ENCODE results near the gene FAM168A. TPM values are rescaled to one million over a fixed set of nuclear protein-coding genes. Genes with fewer than 3 reads are reported as not detected.

Gene FAM168A
- total and polyA plus RNA-seq, 2 donors from 2014 or later = 8.9 to 38.1 TPM

DNA sequence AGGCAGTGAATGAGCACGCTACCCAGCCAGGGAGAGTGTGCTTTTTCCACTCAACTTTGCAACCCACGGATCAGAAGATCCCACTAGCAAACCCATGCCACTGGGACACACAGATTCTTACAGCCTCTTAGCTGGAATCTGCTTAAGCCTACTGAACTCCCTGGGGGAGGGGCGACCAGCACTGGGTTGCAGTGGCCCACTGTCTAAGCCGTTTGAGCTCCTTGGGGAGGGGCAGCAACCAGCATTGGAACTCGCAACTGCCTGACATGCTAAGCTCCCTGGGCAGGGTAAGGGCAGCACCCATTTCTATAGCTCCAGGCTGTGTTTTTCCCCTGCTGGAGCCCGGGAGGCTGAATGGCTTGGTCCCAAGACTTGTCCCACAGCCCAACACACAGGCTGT, 99.6 kb downstream of the FAM168A start:
- TF ChIP-seq, protein P1, sequence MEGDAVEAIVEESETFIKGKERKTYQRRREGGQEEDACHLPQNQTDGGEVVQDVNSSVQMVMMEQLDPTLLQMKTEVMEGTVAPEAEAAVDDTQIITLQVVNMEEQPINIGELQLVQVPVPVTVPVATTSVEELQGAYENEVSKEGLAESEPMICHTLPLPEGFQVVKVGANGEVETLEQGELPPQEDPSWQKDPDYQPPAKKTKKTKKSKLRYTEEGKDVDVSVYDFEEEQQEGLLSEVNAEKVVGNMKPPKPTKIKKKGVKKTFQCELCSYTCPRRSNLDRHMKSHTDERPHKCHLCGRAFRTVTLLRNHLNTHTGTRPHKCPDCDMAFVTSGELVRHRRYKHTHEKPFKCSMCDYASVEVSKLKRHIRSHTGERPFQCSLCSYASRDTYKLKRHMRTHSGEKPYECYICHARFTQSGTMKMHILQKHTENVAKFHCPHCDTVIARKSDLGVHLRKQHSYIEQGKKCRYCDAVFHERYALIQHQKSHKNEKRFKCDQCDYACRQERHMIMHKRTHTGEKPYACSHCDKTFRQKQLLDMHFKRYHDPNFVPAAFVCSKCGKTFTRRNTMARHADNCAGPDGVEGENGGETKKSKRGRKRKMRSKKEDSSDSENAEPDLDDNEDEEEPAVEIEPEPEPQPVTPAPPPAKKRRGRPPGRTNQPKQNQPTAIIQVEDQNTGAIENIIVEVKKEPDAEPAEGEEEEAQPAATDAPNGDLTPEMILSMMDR (IDR thresholded peaks at IDR 0.05; ENCODE audit: borderline replicate concordance, extremely low read depth, insufficient read depth) = no peak
- FAIRE-seq (no peak), DNase-seq (no peak)
- Histone ChIP-seq H3K9ac (ENCODE audit: low read length in 3 of 3) (no peak overlapping the region), H3K4me3 (ENCODE audit: low read length in 3 of 3) (no peak overlapping the region), H3K36me3 (ENCODE audit: control insufficient read depth in 2 of 3, insufficient read depth in 3 of 3, low read length in 3 of 3) (no peaks in the 10 kb centered on the region), H3K27me3 (ENCODE audit: control insufficient read depth, insufficient read depth, low read length) (no peaks in the 10 kb centered on the region), H3K9me3 (ENCODE audit: control insufficient read depth in 2 of 3, insufficient read depth in 1 of 3, low read length in 3 of 3) (no peaks in the 10 kb centered on the region), H3K27ac (ENCODE audit: low read depth in 2 of 2, low read length in 2 of 2) (no peak overlapping the region), H3K4me1 (ENCODE audit: control insufficient read depth in 2 of 3, insufficient read depth in 2 of 3, low read depth in 1 of 3, low read length in 3 of 3) (no peaks in the 10 kb centered on the region)
- intact Hi-C loops (cut with DNase I) = no loop called here

DNA sequence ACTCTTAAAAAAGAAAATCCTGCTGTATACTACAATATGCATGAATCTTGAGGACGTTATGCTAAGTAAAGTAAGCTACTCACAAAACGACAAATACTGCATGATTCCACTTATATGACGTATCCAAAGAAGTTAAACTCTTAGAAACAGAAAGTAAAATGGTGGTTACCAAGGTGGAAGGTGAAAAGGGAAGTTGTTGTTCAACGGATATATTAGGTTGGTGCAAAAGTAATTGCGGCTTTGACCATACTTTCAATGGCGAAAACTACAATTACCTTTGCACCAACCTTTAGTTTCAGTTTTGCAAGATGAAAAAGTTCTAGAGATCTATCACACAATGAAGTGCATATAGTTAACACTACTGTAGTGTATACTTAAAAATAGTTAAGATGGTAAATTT, 101.8 kb downstream of the FAM168A start:
- TF ChIP-seq, protein P1 (IDR thresholded peaks at IDR 0.05; ENCODE audit: borderline replicate concordance, extremely low read depth, insufficient read depth) = no peak
- intact Hi-C loops (cut with DNase I) = no loop called here
- no peaks in the 10 kb centered on the region for H3K9me3 ChIP-seq (ENCODE audit: control insufficient read depth in 2 of 3, insufficient read depth in 1 of 3, low read length in 3 of 3)
- H3K4me1 ChIP-seq (ENCODE audit: control insufficient read depth in 2 of 3, insufficient read depth in 2 of 3, low read depth in 1 of 3, low read length in 3 of 3) = no peaks in the 10 kb centered on the region
- no peaks in the 10 kb centered on the region for H3K27me3 ChIP-seq (ENCODE audit: control insufficient read depth, insufficient read depth, low read length)
- FAIRE-seq (no peak), DNase-seq (no peak)
- no peak overlapping the region for H3K4me3 ChIP-seq (ENCODE audit: low read length in 3 of 3)
- H3K36me3 ChIP-seq (ENCODE audit: control insufficient read depth in 2 of 3, insufficient read depth in 3 of 3, low read length in 3 of 3) = no peaks in the 10 kb centered on the region
- H3K27ac ChIP-seq (ENCODE audit: low read depth in 2 of 2, low read length in 2 of 2) = no peak overlapping the region
- no peak overlapping the region for H3K9ac ChIP-seq (ENCODE audit: low read length in 3 of 3)

DNA sequence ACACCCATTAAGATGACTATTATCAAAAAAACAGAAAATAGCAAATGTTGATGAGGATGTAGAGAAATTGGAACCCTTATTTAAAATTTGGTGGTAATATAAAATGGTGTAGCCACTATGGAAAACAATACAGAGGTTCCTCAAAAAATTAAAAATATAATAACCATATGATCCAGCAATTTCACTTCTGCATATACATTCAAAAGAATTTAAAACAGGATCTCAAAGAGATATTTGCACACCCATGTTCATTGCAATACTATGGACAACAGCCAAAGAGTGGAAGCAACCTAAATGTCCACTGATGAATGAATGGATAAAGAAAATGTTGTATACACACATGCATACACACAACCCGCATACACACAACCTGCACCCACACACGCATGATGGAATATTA, 102.2 kb downstream of the FAM168A start:
- Histone ChIP-seq H3K9ac (ENCODE audit: low read length in 3 of 3) (no peak overlapping the region), H3K9me3 (ENCODE audit: control insufficient read depth in 2 of 3, insufficient read depth in 1 of 3, low read length in 3 of 3) (no peaks in the 10 kb centered on the region), H3K4me1 (ENCODE audit: control insufficient read depth in 2 of 3, insufficient read depth in 2 of 3, low read depth in 1 of 3, low read length in 3 of 3) (no peaks in the 10 kb centered on the region), H3K27ac (ENCODE audit: low read depth in 2 of 2, low read length in 2 of 2) (no peak overlapping the region), H3K4me3 (ENCODE audit: low read length in 3 of 3) (no peak overlapping the region), H3K27me3 (ENCODE audit: control insufficient read depth, insufficient read depth, low read length) (no peaks in the 10 kb centered on the region), H3K36me3 (ENCODE audit: control insufficient read depth in 2 of 3, insufficient read depth in 3 of 3, low read length in 3 of 3) (no peaks in the 10 kb centered on the region)
- intact Hi-C loops (cut with DNase I) = no loop called here
- TF ChIP-seq, protein P1 (IDR thresholded peaks at IDR 0.05; ENCODE audit: borderline replicate concordance, extremely low read depth, insufficient read depth) = no peak
- no peak for DNase-seq
- FAIRE-seq = no peak

DNA sequence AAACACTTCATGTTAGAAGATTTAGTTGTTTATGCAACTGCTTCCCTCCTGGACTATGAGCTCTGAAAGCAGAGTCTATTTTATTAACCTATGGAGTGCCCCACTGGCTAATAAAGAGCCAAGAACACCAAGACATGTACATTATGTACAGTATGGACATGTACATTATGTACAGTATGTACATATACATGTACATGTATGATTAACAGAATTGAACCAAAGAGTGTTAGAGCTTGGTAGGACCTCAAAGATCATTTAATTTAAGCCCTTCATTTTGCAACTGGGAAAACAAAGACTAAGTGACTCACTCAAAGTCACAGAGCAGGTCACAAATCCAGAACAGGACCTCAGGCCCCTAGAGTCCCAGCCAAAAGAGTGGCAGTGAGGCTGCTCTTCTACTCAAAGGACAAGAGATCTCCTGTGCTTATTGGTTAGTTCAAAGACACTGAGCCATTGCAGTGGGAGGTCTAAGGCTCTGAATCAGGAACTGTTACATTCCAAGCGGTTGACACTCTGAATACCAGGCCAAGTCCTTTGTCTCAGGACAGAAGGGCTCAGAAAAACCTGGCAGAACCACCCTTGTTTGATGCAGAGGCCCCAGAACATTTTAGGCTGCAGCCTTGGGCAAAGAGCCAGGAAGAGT, 103.8 kb downstream of the FAM168A start:
- Histone ChIP-seq H3K9me3 (ENCODE audit: control insufficient read depth in 2 of 3, insufficient read depth in 1 of 3, low read length in 3 of 3) (no peaks in the 10 kb centered on the region), H3K4me1 (ENCODE audit: control insufficient read depth in 2 of 3, insufficient read depth in 2 of 3, low read depth in 1 of 3, low read length in 3 of 3) (no peaks in the 10 kb centered on the region), H3K9ac (ENCODE audit: low read length in 3 of 3) (no peak overlapping the region), H3K27ac (ENCODE audit: low read depth in 2 of 2, low read length in 2 of 2) (no peak overlapping the region), H3K4me3 (ENCODE audit: low read length in 3 of 3) (no peak overlapping the region), H3K36me3 (ENCODE audit: control insufficient read depth in 2 of 3, insufficient read depth in 3 of 3, low read length in 3 of 3) (no peaks in the 10 kb centered on the region), H3K27me3 (ENCODE audit: control insufficient read depth, insufficient read depth, low read length) (no peaks in the 10 kb centered on the region)
- FAIRE-seq = no peak
- TF ChIP-seq, protein P1 (IDR thresholded peaks at IDR 0.05; ENCODE audit: borderline replicate concordance, extremely low read depth, insufficient read depth) = no peak
- DNase-seq = no peak
- intact Hi-C loops (cut with DNase I) = no loop called here

Data from kidney (tissue), 14 donors.